Liver (tissue), 3 donors: ENCODE data around the gene ARHGDIB.

ENCODE experiments used
- JUND ChIP-seq, 2 donors: IDR thresholded peaks; 2 replicates each; pipeline ENCODE4 v1.6.1; 2016; ENCODE audit warnings: antibody characterized with exemption in 2 of 2
- TF ChIP-seq, protein P1 (sequence below): fragments of 150-350 bp; IDR thresholded peaks from 2 replicates; pipeline ENCODE4 v1.5.1; 2017; ENCODE audit warnings: improper control_type of control experiment, low read depth, low read length; ENCODE audit not compliant: missing input control
- donor health status: healthy.
- donor health status: healthy.

DNA sequence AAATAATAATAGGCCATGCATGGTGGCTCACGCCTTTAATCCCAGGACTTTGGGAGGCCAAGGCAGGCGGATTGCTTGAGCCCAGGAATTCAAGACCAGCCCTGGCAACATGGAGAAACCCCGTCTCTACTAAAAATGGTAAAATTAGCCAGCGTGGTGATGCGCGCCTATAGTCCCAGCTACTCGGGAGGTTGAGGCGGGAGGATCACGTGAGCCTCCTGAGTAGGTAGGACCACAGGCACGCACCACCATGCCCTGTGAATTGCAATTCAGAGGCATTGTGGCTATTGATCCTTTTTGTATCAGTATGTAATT, 2.3 kb downstream of the ARHGDIB start:
- TF ChIP-seq, protein P1, sequence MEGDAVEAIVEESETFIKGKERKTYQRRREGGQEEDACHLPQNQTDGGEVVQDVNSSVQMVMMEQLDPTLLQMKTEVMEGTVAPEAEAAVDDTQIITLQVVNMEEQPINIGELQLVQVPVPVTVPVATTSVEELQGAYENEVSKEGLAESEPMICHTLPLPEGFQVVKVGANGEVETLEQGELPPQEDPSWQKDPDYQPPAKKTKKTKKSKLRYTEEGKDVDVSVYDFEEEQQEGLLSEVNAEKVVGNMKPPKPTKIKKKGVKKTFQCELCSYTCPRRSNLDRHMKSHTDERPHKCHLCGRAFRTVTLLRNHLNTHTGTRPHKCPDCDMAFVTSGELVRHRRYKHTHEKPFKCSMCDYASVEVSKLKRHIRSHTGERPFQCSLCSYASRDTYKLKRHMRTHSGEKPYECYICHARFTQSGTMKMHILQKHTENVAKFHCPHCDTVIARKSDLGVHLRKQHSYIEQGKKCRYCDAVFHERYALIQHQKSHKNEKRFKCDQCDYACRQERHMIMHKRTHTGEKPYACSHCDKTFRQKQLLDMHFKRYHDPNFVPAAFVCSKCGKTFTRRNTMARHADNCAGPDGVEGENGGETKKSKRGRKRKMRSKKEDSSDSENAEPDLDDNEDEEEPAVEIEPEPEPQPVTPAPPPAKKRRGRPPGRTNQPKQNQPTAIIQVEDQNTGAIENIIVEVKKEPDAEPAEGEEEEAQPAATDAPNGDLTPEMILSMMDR, result no peak
- no peak for TF ChIP-seq JUND (IDR thresholded peaks at IDR 0.05)
